GM19238 (cell line): Measurements from ENCODE around the gene ZMYM4.
"Not testable (repeated sequence)": the region's sequence is repeated elsewhere in the genome, so short reads cannot be mapped to it uniquely, and the experiment has no call there.

Source experiments
- DNase-seq: peaks from one replicate; pipeline ENCODE4 v3.0.0; 2011; ENCODE audit warnings: low spot score; ENCODE audit not compliant: insufficient read length

The ZMYM4 gene

DNA sequence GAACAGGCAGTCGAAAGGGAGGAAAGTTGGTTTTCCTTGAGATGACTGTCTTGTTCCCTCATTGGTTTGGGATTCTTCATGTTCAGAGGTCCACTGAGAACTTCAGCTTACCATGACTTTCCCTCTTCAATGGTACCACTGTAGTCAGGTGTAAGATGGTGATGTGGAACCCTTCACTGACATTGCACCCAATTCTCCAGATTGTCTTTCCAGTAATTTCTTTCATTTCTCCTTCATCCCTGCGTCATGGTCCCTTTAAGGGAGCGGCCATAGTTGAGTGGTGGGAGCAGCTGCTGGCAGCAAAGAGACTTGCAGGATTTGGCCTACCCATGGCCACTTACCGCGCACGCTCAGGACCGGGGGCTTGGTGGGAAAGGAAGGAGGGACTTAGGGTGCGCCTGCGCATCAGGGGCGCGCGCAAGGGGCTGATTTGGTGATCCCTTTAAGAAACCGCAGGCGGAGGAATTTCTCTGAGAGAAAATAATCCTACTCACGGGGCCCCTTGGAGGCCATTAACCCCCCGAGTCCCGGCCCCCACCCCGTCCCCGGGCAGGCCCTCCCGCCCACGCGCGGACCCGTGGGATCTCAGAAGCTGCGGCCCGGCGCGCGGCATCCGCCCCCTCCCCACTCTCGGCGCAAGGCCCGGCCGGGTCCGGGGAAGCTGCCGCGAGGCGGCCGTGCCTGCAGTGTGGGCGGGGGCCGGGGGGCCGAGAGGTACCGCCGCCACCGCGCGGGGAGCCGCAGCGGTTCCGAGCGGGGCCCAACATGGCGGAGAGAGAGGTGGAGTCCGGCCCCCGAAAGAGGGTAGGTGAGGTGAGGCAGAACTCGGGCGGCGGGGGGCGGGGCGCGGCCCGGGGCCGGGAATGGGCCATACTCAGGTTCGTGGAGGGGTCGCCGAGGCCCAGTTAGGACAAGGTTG lies at the start of gene ZMYM4:
Gene ZMYM4, plus strand, starts transcription at position 428 of the 919 bp plus-strand sequence. Its CDS starts 338 bp downstream, at position 766.
- DNase-seq = peak; percentile 92

DNA sequence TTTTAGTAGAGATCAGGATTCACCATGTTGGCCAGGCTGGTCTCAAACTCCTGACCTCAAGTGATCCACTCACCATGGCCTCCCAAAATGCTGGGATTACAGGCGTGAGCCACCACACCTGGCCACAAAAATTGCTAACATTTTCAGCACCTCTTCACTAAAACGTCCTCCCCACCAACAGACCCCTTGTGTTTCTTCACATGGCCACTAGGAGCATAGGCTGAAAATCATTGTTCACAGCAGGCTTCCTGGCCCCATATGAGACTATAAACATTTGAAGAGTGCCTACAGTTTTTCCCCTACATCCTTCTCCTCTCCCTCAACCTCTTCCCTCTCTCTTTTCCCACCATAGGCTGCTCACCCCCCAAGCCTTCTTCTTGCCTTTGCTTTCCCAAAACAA lies 47.5 kb upstream of the ZMYM4 start:
- DNase-seq = no peak

DNA sequence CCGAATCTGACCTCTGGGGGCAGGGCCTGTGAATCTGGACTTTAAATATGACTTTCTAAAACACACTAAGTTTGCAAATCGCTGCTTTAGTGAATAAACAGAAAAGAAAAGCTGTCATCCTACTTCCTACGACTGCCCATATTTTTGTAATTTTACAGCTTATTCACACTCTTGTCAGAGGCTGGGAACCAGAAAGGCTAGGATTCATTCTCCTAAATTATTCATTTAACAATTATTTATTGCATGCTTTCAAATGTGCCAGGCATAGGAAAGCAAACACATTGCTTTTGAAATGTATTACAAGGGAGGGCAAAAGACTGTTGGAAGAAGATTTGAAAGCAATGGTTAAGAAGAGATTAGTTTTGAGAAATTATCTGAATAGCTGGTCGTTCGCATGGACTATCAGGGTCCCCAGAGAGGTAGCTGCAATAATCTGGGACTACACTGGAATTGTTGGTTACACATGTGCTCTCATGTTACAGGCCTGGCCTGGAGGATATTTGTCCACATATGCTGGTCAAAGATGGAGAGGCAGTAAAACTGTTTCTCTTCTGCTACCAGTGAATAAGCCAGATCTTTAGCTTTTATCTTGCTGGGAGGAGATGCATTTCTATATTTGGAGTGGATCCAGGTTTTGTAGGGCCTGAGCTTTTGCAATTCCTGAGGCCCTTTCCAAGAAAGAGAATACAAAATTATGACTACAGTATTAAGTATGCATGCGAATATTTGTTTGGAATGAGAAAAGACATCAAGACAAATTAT lies 46.0 kb upstream of the ZMYM4 start:
- DNase-seq = no peak

DNA sequence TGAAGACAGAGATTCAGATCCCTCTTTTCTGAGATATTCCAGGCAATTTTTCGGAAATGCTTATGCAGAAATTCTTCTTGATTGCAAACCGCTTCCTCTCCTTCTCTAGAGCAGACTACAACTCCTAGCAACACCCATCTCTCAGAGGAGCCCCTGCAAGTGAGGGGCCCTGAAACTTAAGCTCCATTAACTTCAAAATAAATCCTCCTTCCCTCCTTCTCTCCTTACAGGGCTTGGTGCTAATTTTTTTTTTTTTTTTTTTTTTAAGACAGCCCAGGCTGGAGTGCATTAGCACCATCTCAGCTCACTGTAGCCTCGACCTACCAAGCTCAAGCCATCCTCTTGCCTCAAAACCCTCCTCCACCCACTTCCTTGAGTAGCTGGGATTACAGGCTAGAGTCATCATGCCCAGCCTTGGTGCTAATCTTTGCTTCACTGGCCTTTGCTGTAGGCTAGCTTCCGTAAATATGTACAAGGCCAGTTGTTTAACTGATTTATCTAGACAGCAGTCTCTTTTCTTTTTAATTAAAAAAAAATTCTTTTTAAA lies 45.4 kb upstream of the ZMYM4 start:
- no peak for DNase-seq

DNA sequence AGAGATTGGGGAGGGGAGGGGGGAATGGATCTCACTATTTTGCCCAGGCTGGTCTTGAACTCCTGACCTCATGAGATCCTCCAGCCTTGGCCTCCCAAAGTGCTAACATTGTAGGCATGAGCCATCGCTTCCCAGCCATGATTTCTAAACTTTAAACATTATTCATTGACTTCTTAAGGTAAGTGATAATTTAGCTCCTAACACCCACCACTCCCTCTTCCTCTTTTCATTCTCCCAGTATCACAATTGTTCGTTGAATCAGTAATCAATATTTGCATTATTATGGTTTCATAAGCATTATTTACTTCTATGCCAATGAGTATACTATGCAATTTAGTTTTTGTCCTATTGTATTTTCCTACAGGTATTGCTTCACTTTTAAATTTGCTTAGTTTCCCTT lies 42.0 kb upstream of the ZMYM4 start:
- no peak for DNase-seq

DNA sequence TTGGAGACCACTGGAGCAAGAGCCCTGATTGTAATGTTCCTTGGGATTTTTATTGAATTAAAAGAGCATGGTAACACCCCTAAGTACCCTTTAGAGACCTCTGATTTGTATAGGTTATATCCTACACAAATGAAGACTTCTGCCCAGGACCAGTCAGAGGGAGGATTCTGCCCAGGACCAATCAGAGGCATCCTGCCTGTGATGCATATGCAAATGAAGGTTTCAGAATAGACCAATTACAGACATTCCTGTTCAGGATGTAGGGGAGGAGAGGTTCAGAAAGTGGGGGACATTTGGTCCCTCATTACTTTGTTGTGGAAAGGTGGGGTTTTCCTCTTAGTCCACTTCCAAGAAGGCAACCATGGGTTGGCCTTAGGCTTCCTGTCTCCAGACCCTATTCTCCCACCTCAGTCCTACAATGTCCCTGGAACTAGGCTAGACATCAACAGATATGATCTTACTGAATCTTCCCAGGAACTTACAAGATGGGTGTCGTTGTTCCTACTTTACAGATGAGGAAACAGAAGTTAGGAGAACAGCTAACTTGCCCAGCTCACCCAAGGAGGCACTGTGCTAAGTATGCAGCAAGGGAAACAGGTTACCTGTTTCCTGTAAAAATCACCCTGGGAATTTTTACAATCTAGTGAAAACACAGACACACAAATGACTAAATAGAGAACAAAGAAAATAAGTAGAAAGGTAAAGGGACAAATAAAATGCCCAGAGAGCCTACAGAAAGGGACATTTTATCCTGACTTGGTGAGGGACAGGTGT lies 38.7 kb upstream of the ZMYM4 start:
- DNase-seq = no peak

DNA sequence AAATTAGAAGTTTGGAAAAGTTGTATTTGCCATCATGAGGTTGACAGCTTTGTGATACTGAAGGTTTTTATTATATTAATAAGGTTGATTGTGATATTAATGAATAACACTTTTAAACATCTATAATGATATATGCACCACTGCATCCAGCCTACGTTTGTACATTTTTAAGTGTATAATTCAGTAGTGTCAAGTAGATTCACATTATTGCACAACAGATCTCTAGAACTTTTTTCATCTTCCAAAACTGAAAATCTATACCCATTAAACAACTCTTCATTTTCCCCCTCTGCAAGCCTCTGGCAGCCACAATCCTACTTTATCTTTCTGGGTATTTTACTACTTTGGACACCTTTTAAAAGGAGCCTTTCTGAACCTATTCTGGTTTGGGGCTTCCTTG lies 37.2 kb upstream of the ZMYM4 start:
- no peak for DNase-seq

- not testable (repeated sequence) for DNase-seq
Measured at GRCh38 chr1:35236772-35237171, 31.7 kb upstream of the ZMYM4 start.

DNA sequence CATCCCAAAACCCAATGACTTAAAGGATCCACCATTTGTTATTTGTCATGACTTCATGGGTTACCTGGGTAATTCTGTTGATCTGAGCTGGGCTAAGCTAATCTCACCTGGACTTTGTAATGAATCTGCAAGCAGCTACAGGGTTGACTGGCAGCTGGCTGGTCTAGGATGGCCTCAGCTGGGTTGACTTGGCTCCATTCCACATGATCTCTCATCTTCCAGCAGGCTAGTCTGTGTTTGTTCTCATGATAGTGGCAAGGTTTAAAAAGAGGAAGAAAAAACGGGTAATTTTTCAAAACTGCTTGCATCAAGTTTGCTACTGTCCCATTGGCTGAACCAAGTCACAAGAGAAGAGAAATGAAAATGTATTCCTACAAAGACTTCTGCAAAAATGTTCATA lies 24.8 kb upstream of the ZMYM4 start:
- no peak for DNase-seq

- no peak for DNase-seq
Measured at GRCh38 chr1:35247256-35247655, 21.3 kb upstream of the ZMYM4 start.

DNA sequence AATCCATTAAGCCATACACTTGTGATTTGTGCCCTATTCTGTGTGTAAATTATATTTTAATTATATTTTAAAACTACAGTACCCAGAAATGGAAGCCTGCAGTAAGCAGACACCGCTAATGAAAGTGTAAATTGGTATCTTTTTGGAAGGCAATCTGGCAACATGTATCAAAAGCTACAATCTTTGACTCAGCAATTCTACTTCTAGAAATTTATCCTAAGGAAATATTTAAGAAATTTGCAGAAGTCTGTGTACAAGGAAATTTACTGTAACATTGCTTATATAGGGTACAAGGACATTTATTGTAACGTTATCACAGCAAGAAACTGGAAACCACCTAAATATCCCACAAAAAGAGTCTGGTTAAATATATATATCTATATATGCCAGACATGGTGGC lies 14.6 kb upstream of the ZMYM4 start:
- no peak for DNase-seq

- DNase-seq = no peak
Measured at GRCh38 chr1:35255276-35255675, 13.2 kb upstream of the ZMYM4 start.

- no peak for DNase-seq
Measured at GRCh38 chr1:35259561-35259960, 8.9 kb upstream of the ZMYM4 start.

- DNase-seq = no peak
Measured at GRCh38 chr1:35261412-35262120, 6.9 kb upstream of the ZMYM4 start.

DNA sequence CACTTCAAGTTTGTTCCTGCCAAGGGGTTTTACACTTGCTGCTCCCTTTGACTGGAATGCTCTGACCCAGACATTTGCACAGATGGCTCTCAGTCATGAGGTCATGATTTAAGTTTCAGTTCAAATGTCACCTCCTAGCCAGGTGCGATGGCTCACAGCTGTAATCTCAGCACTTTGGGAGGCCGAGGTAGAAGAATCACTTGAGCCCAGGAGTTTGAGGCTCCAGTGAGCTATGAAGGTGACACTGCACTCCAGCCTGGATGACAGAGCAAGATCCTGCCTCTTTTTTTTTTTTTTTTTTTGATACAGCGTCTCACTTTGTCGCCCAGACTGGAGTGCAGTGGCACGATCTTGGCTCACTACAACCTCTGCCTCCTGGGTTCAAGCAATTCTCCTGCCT lies 4.5 kb upstream of the ZMYM4 start:
- no peak for DNase-seq

- DNase-seq = no peak
Measured at GRCh38 chr1:35264871-35265270, 3.6 kb upstream of the ZMYM4 start.

DNA sequence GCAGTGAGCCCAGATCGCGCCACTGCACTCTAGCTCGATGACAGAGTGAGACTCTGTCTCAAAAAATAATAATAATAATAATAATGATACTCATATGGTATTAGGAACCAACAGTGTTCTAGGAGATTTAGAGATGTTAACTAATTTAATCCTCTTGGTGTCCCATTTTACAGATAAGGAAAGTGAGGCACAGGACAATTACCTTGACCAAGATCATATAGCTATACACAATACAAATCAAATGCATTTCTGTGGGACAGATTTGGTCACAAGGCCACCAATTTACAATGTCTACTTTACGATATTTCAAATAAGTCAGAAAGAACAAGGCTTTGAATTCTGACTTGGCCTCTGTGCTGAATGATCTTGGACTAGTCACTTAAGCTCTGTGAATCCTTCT lies 2.2 kb upstream of the ZMYM4 start:
- DNase-seq = no peak

- DNase-seq = no peak
Measured at GRCh38 chr1:35269201-35269988, 886 bp downstream of the ZMYM4 start.

- DNase-seq = no peak
Measured at GRCh38 chr1:35269989-35270289, 1.4 kb downstream of the ZMYM4 start.

DNA sequence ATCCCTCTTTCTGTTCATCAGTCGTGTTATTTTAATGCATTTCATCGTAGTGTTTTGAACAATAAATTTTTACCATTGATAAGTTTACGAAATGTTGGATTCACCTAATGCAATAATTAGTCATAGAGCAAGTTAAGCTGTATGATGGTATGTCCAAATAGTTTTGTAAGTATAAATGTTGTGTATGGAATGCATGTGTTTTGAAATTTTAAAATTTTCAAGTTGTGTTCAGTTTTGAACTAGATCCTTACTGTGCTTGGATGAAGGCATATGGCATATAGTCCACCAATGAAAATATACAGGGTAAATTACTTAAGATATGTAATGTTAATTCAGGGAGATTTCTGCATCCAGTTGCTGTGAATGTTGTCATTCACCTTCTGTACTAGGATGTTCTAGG lies 2.3 kb downstream of the ZMYM4 start:
- no peak for DNase-seq
